Fibroblast of the aortic adventitia (primary cell): ENCODE measurements around the gene SERPINB1. TPM values are rescaled to one million over a fixed set of nuclear protein-coding genes. Genes with fewer than 3 reads are reported as not detected.

Experiments
- DNase-seq: peaks from one replicate; pipeline ENCODE4 v3.0.0-alpha.2; 2010; ENCODE audit warnings: low read depth
- H3K4me3 ChIP-seq: 2 replicates; pipeline ENCODE4 v1.5.1; 2011; ENCODE audit warnings: low read depth, mild to moderate bottlenecking, control low read depth, low read length, moderate library complexity
- total RNA-seq: library from RNA; depleted of rRNA; stranded (reverse); fragments of >200 nt; gene quantifications from 2 replicates; pipeline ENCODE4 v1.2.3, GENCODE V29; 2012; ENCODE audit warnings: low replicate concordance
- TF ChIP-seq, protein P1 (sequence below): IDR thresholded peaks from 2 replicates; pipeline ENCODE4 v1.5.1; 2011; ENCODE audit warnings: mild to moderate bottlenecking, low read length, control low read depth, inconsistent platforms; ENCODE audit not compliant: insufficient read depth

Gene SERPINB1
- total RNA-seq, 1 donor = 22.1 TPM

DNA sequence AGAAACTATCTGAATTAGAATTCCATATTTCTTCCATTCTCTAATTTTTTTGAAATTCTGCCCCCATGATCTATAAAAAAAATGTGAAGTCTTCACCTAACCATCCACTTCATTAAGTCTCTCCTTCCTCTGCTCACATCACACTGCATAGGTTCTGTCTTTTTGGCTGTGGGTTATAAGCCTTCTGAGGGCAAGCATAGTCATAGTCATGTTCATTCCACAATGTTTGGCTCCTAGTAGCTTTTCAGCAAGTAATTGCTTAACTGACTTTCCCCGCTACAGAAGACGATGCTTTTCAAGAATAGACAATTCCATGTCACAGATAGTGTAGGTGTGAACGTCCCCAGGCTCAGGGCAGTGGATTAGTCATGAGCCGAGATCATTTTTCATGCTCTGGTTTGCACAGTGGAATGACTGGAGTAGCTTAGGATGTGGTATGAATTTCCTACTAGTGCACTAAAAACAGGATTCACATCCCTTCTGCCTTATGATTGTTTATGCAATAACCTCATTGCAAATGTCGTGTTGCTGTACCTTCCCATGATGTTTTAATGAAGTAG, 47.4 kb downstream of the SERPINB1 start:
- DNase-seq = no peak
- no peak overlapping the region for H3K4me3 ChIP-seq

DNA sequence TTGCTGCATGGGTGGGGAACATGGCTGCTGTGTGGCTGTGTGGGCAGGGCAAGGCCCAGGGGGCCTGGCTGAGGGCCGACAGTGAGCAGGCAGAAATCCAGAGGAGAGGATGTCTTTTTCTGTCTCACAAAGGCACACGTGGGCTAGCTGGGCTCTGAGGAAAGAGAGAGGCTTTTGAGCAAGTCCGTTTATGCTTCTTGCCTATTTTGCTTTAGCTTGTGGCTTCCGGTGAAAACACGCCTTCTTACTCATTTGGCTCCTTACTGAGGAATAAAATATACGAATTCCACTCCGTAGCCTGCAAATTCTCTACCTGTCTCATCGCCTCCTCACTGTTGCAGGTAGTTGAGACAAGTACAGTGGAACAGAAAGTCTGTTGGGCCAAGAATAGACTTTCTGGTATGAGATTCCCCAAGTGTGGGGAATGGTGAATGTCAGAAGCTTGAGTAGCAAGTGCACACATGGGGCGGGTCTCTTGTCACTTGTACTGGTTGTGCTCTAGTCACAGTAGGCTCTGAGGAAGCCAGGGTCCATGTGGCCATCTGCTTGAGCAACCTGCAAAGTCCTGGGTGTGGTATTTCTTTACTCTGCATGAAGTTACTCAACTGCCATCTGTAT, 48.0 kb downstream of the SERPINB1 start:
- TF ChIP-seq, protein P1, sequence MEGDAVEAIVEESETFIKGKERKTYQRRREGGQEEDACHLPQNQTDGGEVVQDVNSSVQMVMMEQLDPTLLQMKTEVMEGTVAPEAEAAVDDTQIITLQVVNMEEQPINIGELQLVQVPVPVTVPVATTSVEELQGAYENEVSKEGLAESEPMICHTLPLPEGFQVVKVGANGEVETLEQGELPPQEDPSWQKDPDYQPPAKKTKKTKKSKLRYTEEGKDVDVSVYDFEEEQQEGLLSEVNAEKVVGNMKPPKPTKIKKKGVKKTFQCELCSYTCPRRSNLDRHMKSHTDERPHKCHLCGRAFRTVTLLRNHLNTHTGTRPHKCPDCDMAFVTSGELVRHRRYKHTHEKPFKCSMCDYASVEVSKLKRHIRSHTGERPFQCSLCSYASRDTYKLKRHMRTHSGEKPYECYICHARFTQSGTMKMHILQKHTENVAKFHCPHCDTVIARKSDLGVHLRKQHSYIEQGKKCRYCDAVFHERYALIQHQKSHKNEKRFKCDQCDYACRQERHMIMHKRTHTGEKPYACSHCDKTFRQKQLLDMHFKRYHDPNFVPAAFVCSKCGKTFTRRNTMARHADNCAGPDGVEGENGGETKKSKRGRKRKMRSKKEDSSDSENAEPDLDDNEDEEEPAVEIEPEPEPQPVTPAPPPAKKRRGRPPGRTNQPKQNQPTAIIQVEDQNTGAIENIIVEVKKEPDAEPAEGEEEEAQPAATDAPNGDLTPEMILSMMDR = no peak
- no peak for DNase-seq
- no peak overlapping the region for H3K4me3 ChIP-seq

More for the DNA sequence above, 47.4 kb downstream of the SERPINB1 start:
- TF ChIP-seq, protein P1 = no peak

DNA sequence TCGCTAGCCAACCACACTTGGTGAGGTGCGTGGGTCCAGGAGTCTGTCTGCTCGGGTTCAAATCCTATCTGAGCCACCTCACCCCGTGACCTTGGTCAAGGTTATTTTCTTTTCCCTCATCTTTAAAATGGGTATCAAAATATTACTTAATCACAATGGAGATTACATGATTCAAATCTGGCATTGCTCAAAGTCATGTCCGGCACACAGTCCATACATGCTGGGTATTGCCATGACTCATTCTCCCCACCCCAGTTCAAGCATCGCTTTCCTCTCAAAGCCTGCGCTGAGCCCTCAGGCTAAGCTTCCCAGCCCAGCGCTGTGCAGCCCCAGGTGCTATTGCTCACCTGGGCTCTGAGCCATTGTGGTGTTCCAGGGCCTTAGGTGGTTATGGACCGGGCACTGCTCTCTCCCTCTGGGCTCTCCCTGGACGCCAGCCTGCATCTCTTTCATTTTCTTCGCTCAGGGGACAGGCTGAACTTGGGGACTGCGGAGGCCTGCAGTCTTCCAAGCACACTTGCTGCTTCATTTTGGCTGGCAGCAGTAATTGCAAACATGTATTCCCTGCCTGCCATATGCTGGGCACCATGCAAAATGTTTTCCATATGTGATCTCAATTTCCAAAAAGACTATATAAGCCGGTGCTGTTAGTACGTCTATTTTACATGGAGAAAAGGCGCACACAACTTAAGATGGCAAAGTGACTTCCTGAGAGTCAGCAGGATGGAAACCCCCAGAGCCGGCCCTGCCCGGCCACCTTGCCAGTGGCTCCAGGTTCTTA, 49.1 kb downstream of the SERPINB1 start:
- TF ChIP-seq, protein P1 = no peak
- no peak for DNase-seq
- H3K4me3 ChIP-seq = no peak overlapping the region

DNA sequence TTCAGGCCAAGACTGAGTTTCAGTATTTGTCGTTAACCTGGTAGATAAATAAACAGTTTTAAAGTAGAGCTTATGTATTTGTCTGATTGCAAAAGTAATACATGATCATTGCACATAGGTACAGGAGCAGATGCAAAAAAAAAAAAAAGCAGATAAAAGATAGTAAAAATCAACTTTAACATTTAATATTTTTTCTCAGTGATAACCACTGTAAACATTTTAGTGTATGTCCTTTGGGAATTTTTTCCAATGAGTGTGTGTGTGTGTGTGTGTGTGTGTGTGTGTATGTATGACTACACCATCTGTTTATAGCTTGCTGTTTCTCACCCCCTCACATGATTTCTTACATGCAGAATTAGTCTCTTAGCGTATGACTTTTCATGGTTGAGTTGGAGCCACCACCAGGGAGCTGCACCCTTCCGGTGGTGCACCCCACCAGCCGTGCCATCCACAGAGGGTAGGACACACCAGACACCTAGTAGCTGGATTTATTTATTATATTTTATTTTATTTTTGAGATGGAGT, 50.2 kb downstream of the SERPINB1 start:
- TF ChIP-seq, protein P1 = no peak
- H3K4me3 ChIP-seq = no peak overlapping the region
- no peak for DNase-seq

DNA sequence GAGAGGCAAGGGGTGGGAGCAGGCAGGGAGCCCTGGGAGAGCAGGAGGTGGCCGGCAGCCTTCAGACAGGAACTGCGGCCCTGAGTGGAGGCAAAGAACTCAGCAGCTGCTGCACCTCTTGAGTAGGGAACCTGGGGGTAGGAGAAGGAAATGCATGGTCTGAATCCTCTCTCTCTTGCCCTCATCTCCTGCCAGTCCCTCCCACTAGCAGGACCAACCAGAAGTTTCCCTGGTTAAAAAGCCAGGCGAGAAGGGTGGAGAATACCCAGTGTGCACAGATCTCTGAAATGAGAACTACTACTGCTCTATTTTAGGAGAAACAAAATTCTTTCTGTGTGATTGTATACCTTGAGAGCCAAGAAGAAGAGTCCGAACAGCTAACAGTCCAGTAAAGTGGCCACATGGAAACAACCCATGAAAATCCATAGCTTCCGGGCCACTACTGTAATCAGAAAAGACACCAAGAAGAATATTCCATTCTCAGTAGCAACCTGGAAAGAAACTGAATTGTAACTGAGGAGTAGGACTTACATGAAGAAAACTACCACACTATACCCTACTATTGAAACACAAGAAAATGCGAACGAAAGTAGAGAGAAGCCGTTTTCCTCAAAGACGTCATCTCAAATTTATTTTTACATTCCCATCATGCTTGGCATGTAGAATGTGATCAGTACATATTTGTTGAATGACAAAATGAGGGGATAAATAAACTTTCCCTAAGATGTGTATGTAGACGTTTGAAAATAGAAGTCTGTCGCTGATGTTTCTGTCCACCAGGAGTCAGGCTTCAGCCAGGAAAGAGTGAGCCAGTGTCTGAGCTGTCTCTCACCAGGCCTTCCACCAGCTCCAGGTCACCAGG, 50.8 kb downstream of the SERPINB1 start:
- H3K4me3 ChIP-seq = no peak overlapping the region
- TF ChIP-seq, protein P1 = peak; percentile 85
- DNase-seq = peak; percentile 90

DNA sequence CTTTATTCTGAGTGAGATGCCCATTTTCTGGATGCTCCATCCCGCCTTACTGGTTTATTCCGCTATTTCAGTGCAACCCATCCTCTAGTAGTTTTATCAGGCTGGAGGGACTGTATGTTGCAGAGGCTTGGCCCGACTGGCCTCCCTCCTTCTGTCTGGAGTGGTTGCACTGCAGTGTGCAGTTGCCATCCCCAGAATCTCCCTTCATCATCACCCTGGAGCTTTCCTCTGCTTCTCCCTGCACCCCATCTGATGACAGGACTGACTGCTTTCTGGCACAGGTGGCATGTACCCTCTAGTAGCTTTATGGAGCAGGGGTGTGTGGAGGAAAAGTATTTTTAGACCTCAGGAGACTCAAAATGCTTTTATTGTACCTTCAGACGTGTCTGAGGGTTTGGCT, 55.4 kb downstream of the SERPINB1 start:
- no peak for DNase-seq
- TF ChIP-seq, protein P1 = no peak
- no peak overlapping the region for H3K4me3 ChIP-seq
